Activated naive CD4-positive, alpha-beta T cell (primary cell): ENCODE data around the gene UHMK1.
"Not testable (repeated sequence)": the region's sequence is repeated elsewhere in the genome, so short reads cannot be mapped to it uniquely, and the experiment has no call there.

Source experiments
- DNase-seq, 4 experiments: peaks; one replicate each; lab custom pipeline; 2025; lab: John Stamatoyannopoulos, UW

The UHMK1 gene

GRCh38 chr1:162497723-162498495 lies at the start of gene UHMK1:
Gene UHMK1, plus strand, starts transcription at chr1:162497818. Its CDS starts 183 bp downstream, at chr1:162498001.
- peak; percentile 63 to 83 (median 74) for DNase-seq

GRCh38 chr1:162454361-162454760 lies 43.3 kb upstream of the UHMK1 start:
- not testable (repeated sequence) for DNase-seq

- DNase-seq = no peak
Observed at GRCh38 chr1:162456323-162456722, 41.3 kb upstream of the UHMK1 start.

GRCh38 chr1:162458236-162458635 lies 39.4 kb upstream of the UHMK1 start:
- no peak for DNase-seq

- DNase-seq = not testable (repeated sequence)
Observed at GRCh38 chr1:162462425-162462824, 35.2 kb upstream of the UHMK1 start.

GRCh38 chr1:162463021-162463420 lies 34.6 kb upstream of the UHMK1 start:
- DNase-seq = no peak

- no peak for DNase-seq
Observed at GRCh38 chr1:162466797-162467196, 30.8 kb upstream of the UHMK1 start.

GRCh38 chr1:162470216-162470615 lies 27.4 kb upstream of the UHMK1 start:
- no peak for DNase-seq

- DNase-seq = no peak
Observed at GRCh38 chr1:162471290-162471853, 26.2 kb upstream of the UHMK1 start.

GRCh38 chr1:162475089-162475488 lies 22.5 kb upstream of the UHMK1 start:
- no peak for DNase-seq

GRCh38 chr1:162475539-162476185 lies 22.0 kb upstream of the UHMK1 start:
- no peak for DNase-seq

- DNase-seq = no peak
Observed at GRCh38 chr1:162476620-162477019, 21.0 kb upstream of the UHMK1 start.

GRCh38 chr1:162485236-162485635 lies 12.4 kb upstream of the UHMK1 start:
- DNase-seq = no peak

- no peak for DNase-seq
Observed at GRCh38 chr1:162487241-162487640, 10.4 kb upstream of the UHMK1 start.

- no peak for DNase-seq
Observed at GRCh38 chr1:162488219-162488618, 9.4 kb upstream of the UHMK1 start.

- DNase-seq = not testable (repeated sequence)
Observed at GRCh38 chr1:162495531-162496233, 1.9 kb upstream of the UHMK1 start.

- no peak for DNase-seq
Observed at GRCh38 chr1:162497104-162497722, 405 bp upstream of the UHMK1 start.

- DNase-seq = no peak
Observed at GRCh38 chr1:162498496-162498810, 835 bp downstream of the UHMK1 start.

- DNase-seq = no peak
Observed at GRCh38 chr1:162500805-162501204, 3.2 kb downstream of the UHMK1 start.

GRCh38 chr1:162502077-162502476 lies 4.5 kb downstream of the UHMK1 start:
- DNase-seq = no peak

GRCh38 chr1:162502928-162503327 lies 5.3 kb downstream of the UHMK1 start:
- DNase-seq = no peak

GRCh38 chr1:162527314-162527713 lies 29.7 kb downstream of the UHMK1 start:
- no peak for DNase-seq
